ENCODE results near the gene ZNF260.

- TF ChIP-seq CTCF (IDR thresholded peaks at IDR 0.05; ENCODE audit: insufficient read depth, low read length, poor library complexity, severe bottlenecking): no peak
- TF ChIP-seq EZH2phosphoT487 (conservative IDR thresholded peaks at IDR 0.05; ENCODE audit: low read length): no peak
Measured at GRCh38 chr19:36514012-36514612, 14.0 kb downstream of the ZNF260 start.

Data from SU-DHL-6 (cell line).